SU-DHL-6 (cell line): ENCODE data around the gene SMPD3.

Experiments used
- H2AFZ ChIP-seq: fragments of 200-600 bp; sonication (generic); 2 replicates; pipeline ENCODE4 v1.6.1; 2014; ENCODE audit warnings: low read depth, mild to moderate bottlenecking, moderate library complexity, mixed read lengths, antibody characterized with exemption, low read length; ENCODE audit not compliant: severe bottlenecking
- H3F3A ChIP-seq: fragments of 200-600 bp; shearing (Covaris generic); 2 replicates; pipeline ENCODE4 v1.6.0; 2016; ENCODE audit warnings: antibody characterized with exemption, mild to moderate bottlenecking; ENCODE audit not compliant: insufficient read depth
- H3K27ac ChIP-seq: fragments of 200-600 bp; sonication (generic); 2 replicates; pipeline ENCODE4 v1.5.1; 2016; ENCODE audit warnings: low read depth, mild to moderate bottlenecking, low read length, moderate library complexity, mixed read lengths
- H3K27me3 ChIP-seq: fragments of 200-600 bp; sonication (generic), shearing (Covaris generic); 2 replicates; pipeline ENCODE4 v1.6.0; 2014; ENCODE audit warnings: mild to moderate bottlenecking, low read length
- H3K36me3 ChIP-seq: fragments of 200-600 bp; sonication (generic); 2 replicates; pipeline ENCODE4 v1.6.1; 2014; ENCODE audit warnings: mild to moderate bottlenecking, low read length, mixed read lengths
- H3K4me2 ChIP-seq: fragments of 300-600, 200-600 bp; shearing (Covaris generic), sonication (generic); 2 replicates; pipeline ENCODE4 v1.6.0; 2014; ENCODE audit warnings: low read length, low read depth, mild to moderate bottlenecking; ENCODE audit not compliant: poor library complexity, severe bottlenecking
- H3K4me3 ChIP-seq: fragments of 200-600 bp; sonication (generic); 2 replicates; pipeline ENCODE4 v1.5.1; 2014; ENCODE audit warnings: antibody characterized with exemption, low read length, mild to moderate bottlenecking, mixed read lengths; ENCODE audit not compliant: insufficient read depth, poor library complexity, severe bottlenecking
- H3K79me2 ChIP-seq: fragments of 200-600 bp; sonication (generic); 2 replicates; pipeline ENCODE4 v1.6.1; 2014; ENCODE audit warnings: mild to moderate bottlenecking, low read length, moderate library complexity; ENCODE audit not compliant: insufficient read depth
- H3K9ac ChIP-seq: fragments of 200-600 bp; sonication (generic); 2 replicates; pipeline ENCODE4 v1.7.0; 2014; ENCODE audit warnings: mild to moderate bottlenecking, low read length
- H3K9me2 ChIP-seq: fragments of 200-600 bp; sonication (generic); replicated peaks from 2 replicates; pipeline ENCODE4 v1.6.1; 2014; ENCODE audit warnings: low read length; ENCODE audit not compliant: insufficient read depth
- H3K9me3 ChIP-seq: fragments of 200-600 bp; sonication (generic); 2 replicates; pipeline ENCODE4 v1.6.1; 2014; ENCODE audit warnings: low read length, mixed read lengths; ENCODE audit not compliant: insufficient read depth
- H4K20me1 ChIP-seq: fragments of 200-600 bp; sonication (generic); 2 replicates; pipeline ENCODE4 v1.6.1; 2014; ENCODE audit warnings: low read depth, mild to moderate bottlenecking, antibody characterized with exemption, low read length, moderate library complexity, mixed read lengths
- CTCF ChIP-seq: fragments of 200-600 bp; sonication (generic); IDR thresholded peaks from one replicate; pipeline ENCODE4 v1.5.1; 2017; ENCODE audit warnings: antibody characterized with exemption, mild to moderate bottlenecking, low read length, moderate library complexity; ENCODE audit not compliant: insufficient read depth, poor library complexity, severe bottlenecking
- EZH2phosphoT487 ChIP-seq: fragments of 200-600 bp; sonication (generic), shearing (Covaris generic); conservative IDR thresholded peaks from 2 replicates; pipeline ENCODE4 v1.6.1; 2018; ENCODE audit warnings: mild to moderate bottlenecking, antibody characterized with exemption, low read length, moderate library complexity, mixed read lengths

Gene SMPD3

GRCh38 chr16:68412061-68412460, 36.2 kb downstream of the SMPD3 start:
- H3F3A ChIP-seq, result no peaks in the 10 kb centered on the region
- H3K27me3 ChIP-seq, result no peaks in the 10 kb centered on the region
- H3K9me2 ChIP-seq, result no peaks in the 10 kb centered on the region
- H3K9ac ChIP-seq, result no peak overlapping the region
- H3K9me3 ChIP-seq, result no peaks in the 10 kb centered on the region
- H3K79me2 ChIP-seq, result no peaks in the 10 kb centered on the region
- H2AFZ ChIP-seq, result no peak overlapping the region
- H3K36me3 ChIP-seq, result no peaks in the 10 kb centered on the region
- H4K20me1 ChIP-seq, result no peaks in the 10 kb centered on the region
- TF ChIP-seq EZH2phosphoT487 (no peak), CTCF (no peak)
- no peak overlapping the region for H3K4me3 ChIP-seq
- no peak overlapping the region for H3K27ac ChIP-seq
- H3K4me2 ChIP-seq, result no peak overlapping the region

- no peak overlapping the region for H3K27ac ChIP-seq
- no peaks in the 10 kb centered on the region for H3K9me2 ChIP-seq
- H3K4me2 ChIP-seq, result no peak overlapping the region
- no peaks in the 10 kb centered on the region for H3F3A ChIP-seq
- no peak overlapping the region for H2AFZ ChIP-seq
- no peak overlapping the region for H3K4me3 ChIP-seq
- no peaks in the 10 kb centered on the region for H3K9me3 ChIP-seq
- TF ChIP-seq CTCF (no peak), EZH2phosphoT487 (no peak)
- no peaks in the 10 kb centered on the region for H3K27me3 ChIP-seq
- no peak overlapping the region for H3K9ac ChIP-seq
- no peaks in the 10 kb centered on the region for H3K79me2 ChIP-seq
- H3K36me3 ChIP-seq, result no peaks in the 10 kb centered on the region
- H4K20me1 ChIP-seq, result no peaks in the 10 kb centered on the region
These were observed 37.2 kb downstream of the SMPD3 start for GRCh38 chr16:68411086-68411485.

GRCh38 chr16:68408967-68409366, 39.3 kb downstream of the SMPD3 start:
- Histone ChIP-seq H3K27me3 (no peaks in the 10 kb centered on the region), H3K9me3 (no peaks in the 10 kb centered on the region), H4K20me1 (no peaks in the 10 kb centered on the region), H3K36me3 (no peaks in the 10 kb centered on the region), H3K4me3 (no peak overlapping the region), H2AFZ (no peak overlapping the region), H3K9ac (no peak overlapping the region), H3K4me2 (no peak overlapping the region), H3K27ac (no peak overlapping the region), H3K79me2 (no peaks in the 10 kb centered on the region), H3F3A (no peaks in the 10 kb centered on the region), H3K9me2 (no peaks in the 10 kb centered on the region)
- TF ChIP-seq EZH2phosphoT487 (no peak), CTCF (no peak)

- Histone ChIP-seq H3K27ac (no peak overlapping the region), H3K9ac (no peak overlapping the region), H3K9me2 (no peaks in the 10 kb centered on the region), H3K36me3 (no peaks in the 10 kb centered on the region), H3K9me3 (no peaks in the 10 kb centered on the region), H3K79me2 (no peaks in the 10 kb centered on the region), H3F3A (no peaks in the 10 kb centered on the region), H4K20me1 (no peaks in the 10 kb centered on the region), H2AFZ (no peak overlapping the region), H3K4me3 (no peak overlapping the region), H3K4me2 (no peak overlapping the region), H3K27me3 (no peaks in the 10 kb centered on the region)
- TF ChIP-seq CTCF, result no peak
- no peak for TF ChIP-seq EZH2phosphoT487
These were observed 39.9 kb downstream of the SMPD3 start for GRCh38 chr16:68408428-68408827.
